ENCODE results near the gene PSMB10. TPM values are rescaled to one million over a fixed set of nuclear protein-coding genes. Genes with fewer than 3 reads are reported as not detected.

PSMB10 gene
- total RNA-seq, 1 experiment from 2014 or later, result 24.5 TPM

- H3K27ac ChIP-seq (ENCODE audit: insufficient read length, low read depth, low read length), result no peak overlapping the region
- H3K4me2 ChIP-seq (ENCODE audit: insufficient read depth, insufficient read length, low read length), result no peak overlapping the region
- H3K27me3 ChIP-seq (ENCODE audit: insufficient read depth, low read length), result no peaks in the 10 kb centered on the region
- H3T11ph ChIP-seq (ENCODE audit: low read length), result no peak overlapping the region
- no peaks in the 10 kb centered on the region for H3K9me3 ChIP-seq (ENCODE audit: control insufficient read depth, low read depth, low read length)
- no peak overlapping the region for H3K4ac ChIP-seq (ENCODE audit: low read depth, low read length)
- Mint-ChIP-seq H3K27ac (no peak overlapping the region), H3K36me3 (ENCODE audit: insufficient read depth in 1 of 3, low read depth in 3 of 3) (peaks cover 11 to 56% (median 23%) of the 10 kb centered on the region in 3 experiments; a peak in 5 of 7 replicates), H3K9me3 (no peaks in the 10 kb centered on the region), H3K4me3 (no peak overlapping the region), H3K4me1 (peaks cover 2 to 15% of the 10 kb centered on the region in 2 experiments; a peak in 2 of 4 replicates), H3K27me3 (ENCODE audit: low read depth) (no peaks in the 10 kb centered on the region)
- no peaks in the 10 kb centered on the region for H3K79me1 ChIP-seq (ENCODE audit: insufficient read depth, low read depth, low read length, poor library complexity, severe bottlenecking)
- H3K18ac ChIP-seq (ENCODE audit: insufficient read length, low read depth, low read length), result no peak overlapping the region
- no peak overlapping the region for H2BK12ac ChIP-seq (ENCODE audit: insufficient read length, low read depth, low read length)
- H3K56ac ChIP-seq (ENCODE audit: insufficient read length, low read depth, low read length), result no peak overlapping the region
- H2AK5ac ChIP-seq (ENCODE audit: insufficient read length, low read length), result no peak overlapping the region
- no peak overlapping the region for H2BK20ac ChIP-seq (ENCODE audit: low read depth, low read length, poor library complexity, severe bottlenecking)
- no CpG with 5 or more reads among the region's 24 CpGs for WGBS (ENCODE audit: extremely low coverage, insufficient read length, low lambda C conversion rate)
- no peak overlapping the region for H3K9ac ChIP-seq (ENCODE audit: extremely low read depth, insufficient read length, low read length)
- H3K23ac ChIP-seq (ENCODE audit: insufficient read length, low read depth, low read length), result no peak overlapping the region
- no peaks in the 10 kb centered on the region for H3K23me2 ChIP-seq (ENCODE audit: insufficient read length, low read depth, low read length, poor library complexity, severe bottlenecking)
- no peaks in the 10 kb centered on the region for H3K4me1 ChIP-seq (ENCODE audit: insufficient read depth, low read length)
- H4K20me1 ChIP-seq (ENCODE audit: control insufficient read depth, insufficient read depth, insufficient read length), result no peaks in the 10 kb centered on the region
- H4K8ac ChIP-seq (replicated peaks; ENCODE audit: insufficient read length, low read depth, low read length), result no peak overlapping the region
- H2AFZ ChIP-seq (ENCODE audit: low read length), result no peak overlapping the region
- no peak for TF ChIP-seq CTCF (conservative IDR thresholded peaks at IDR 0.05)
- H2BK5ac ChIP-seq (ENCODE audit: insufficient read length, low read length), result no peak overlapping the region
- no peak overlapping the region for H2BK120ac ChIP-seq (ENCODE audit: low read depth, low read length, poor library complexity, severe bottlenecking)
- H2BK15ac ChIP-seq (ENCODE audit: low read depth, low read length), result no peak overlapping the region
- no peak overlapping the region for H4K91ac ChIP-seq (ENCODE audit: insufficient read length, low read depth, low read length)
- H3K79me2 ChIP-seq (ENCODE audit: insufficient read depth, low read length), result no peaks in the 10 kb centered on the region
- no peak for DNase-seq
- no peak overlapping the region for H4K5ac ChIP-seq (ENCODE audit: insufficient read length, low read depth, low read length)
- H3K14ac ChIP-seq (ENCODE audit: insufficient read depth, low read length), result no peak overlapping the region
Observed at GRCh38 chr16:67944690-67945391, 8.2 kb upstream of the PSMB10 start.
